Activated CD4-positive, alpha-beta memory T cell treated with anti-CD3 and anti-CD28 coated beads for 36 hours (primary cell): ENCODE measurements around the gene TOR1B. TPM values are rescaled to one million over a fixed set of nuclear protein-coding genes. Genes with fewer than 3 reads are reported as not detected.

Source experiments
- total RNA-seq, 2 experiments: library from RNA; stranded (reverse); gene quantifications; one replicate each; pipeline ENCODE4 v1.2.3, GENCODE V29; 2021

Gene TOR1B
- total RNA-seq, 2 experiments from 2014 or later, result 20.6 to 23.0 TPM

Other genes starting within 250 kb of the TOR1B start
- gene C9orf50, start 182.1 kb upstream of the TOR1B start, total RNA-seq, result not detected
- 10 to 100 TPM; 59.9 to 64.6 TPM for gene NTMT1, start 177.0 kb upstream of the TOR1B start, total RNA-seq
- gene ASB6, start 161.0 kb upstream of the TOR1B start, total RNA-seq, result 10 to 100 TPM; 14.1 to 15.7 TPM
- under 1 TPM; 0.58 to 0.86 TPM for gene PRRX2, start 137.5 kb upstream of the TOR1B start, total RNA-seq
- not detected for gene PTGES, start 50.1 kb upstream of the TOR1B start, total RNA-seq
- 10 to 100 TPM; 38.5 to 41.6 TPM for gene TOR1A, start 21.0 kb downstream of the TOR1B start, total RNA-seq
- gene C9orf78, start 32.1 kb downstream of the TOR1B start, total RNA-seq, result 10 to 100 TPM; 43.6 to 47.0 TPM
- gene USP20, start 32.3 kb downstream of the TOR1B start, total RNA-seq, result 10 to 100 TPM; 51.6 to 55.3 TPM
- 100 to 1,000 TPM; 215 to 228 TPM for gene FNBP1, start 240.0 kb downstream of the TOR1B start, total RNA-seq